ENCODE measurements around the gene SELENOM. TPM values are rescaled to one million over a fixed set of nuclear protein-coding genes. Genes with fewer than 3 reads are reported as not detected.

The SELENOM gene
- total RNA-seq, 3 donors from 2014 or later (not counting 1 experiment from before 2014, with no cell fraction given) = 8.1 to 14.0 (median 10.6) TPM

GRCh38 chr22:31089160-31090100, 17.9 kb downstream of the SELENOM start:
- H3K4me1 ChIP-seq (ENCODE audit: control insufficient read depth, insufficient read depth, low read length) = peaks cover 14% of the 10 kb centered on the region
- no peak overlapping the region for H3K4me3 ChIP-seq (ENCODE audit: low read length)
- TF ChIP-seq CTCF (IDR thresholded peaks at IDR 0.05) = peak; percentile 47
- Mint-ChIP-seq H3K27me3 (ENCODE audit: low read depth in 2 of 2) (no peaks in the 10 kb centered on the region), H3K27ac (no peak overlapping the region), H3K4me1 (peaks cover 1 to 6% of the 10 kb centered on the region in 2 donors), H3K4me3 (no peak overlapping the region), H3K36me3 (no peaks in the 10 kb centered on the region), H3K9me3 (no peaks in the 10 kb centered on the region)
- H3K9me3 ChIP-seq (ENCODE audit: control insufficient read depth, insufficient read depth, low read length) = no peaks in the 10 kb centered on the region
- intact Hi-C loops (cut with micrococcal nuclease) = loop anchor here (1.0 to 10.0 kb wide), 2 partner anchors 142 to 1385 kb away; partner anchors contain the start of gene FBXO7
- ATAC-seq (no peak), DNase-seq (peak in 1 of 2 donors; percentile 65)
- H3K27ac ChIP-seq (ENCODE audit: low read length) = no peak overlapping the region
- 75% methylated on average over 8 of the region's 9 CpGs for WGBS (ENCODE audit: insufficient coverage)
- no peaks in the 10 kb centered on the region for H3K36me3 ChIP-seq (ENCODE audit: control insufficient read depth, insufficient read depth, low read length)
- H3K27me3 ChIP-seq (ENCODE audit: control insufficient read depth, insufficient read depth, low read length) = no peaks in the 10 kb centered on the region

GRCh38 chr22:31088233-31088986, 19.0 kb downstream of the SELENOM start:
- Histone ChIP-seq H3K36me3 (ENCODE audit: control insufficient read depth, insufficient read depth, low read length) (no peaks in the 10 kb centered on the region), H3K9me3 (ENCODE audit: control insufficient read depth, insufficient read depth, low read length) (no peaks in the 10 kb centered on the region), H3K27ac (ENCODE audit: low read length) (no peak overlapping the region), H3K4me3 (ENCODE audit: low read length) (no peak overlapping the region), H3K4me1 (ENCODE audit: control insufficient read depth, insufficient read depth, low read length) (peaks cover 23% of the 10 kb centered on the region), H3K27me3 (ENCODE audit: control insufficient read depth, insufficient read depth, low read length) (no peaks in the 10 kb centered on the region)
- H3K4me3 Mint-ChIP-seq = no peak overlapping the region
- DNase-seq (no peak), ATAC-seq (no peak)
- peaks cover 6 to 14% of the 10 kb centered on the region in 2 donors for H3K4me1 Mint-ChIP-seq
- H3K27me3 Mint-ChIP-seq (ENCODE audit: low read depth in 2 of 2) = no peaks in the 10 kb centered on the region
- 96% methylated on average over 26 of the region's 26 CpGs for WGBS (ENCODE audit: insufficient coverage)
- no peaks in the 10 kb centered on the region for H3K36me3 Mint-ChIP-seq
- no peak overlapping the region for H3K27ac Mint-ChIP-seq
- H3K9me3 Mint-ChIP-seq = no peaks in the 10 kb centered on the region
- intact Hi-C loops (cut with micrococcal nuclease) = loop anchor here (10.0 kb wide), 1 partner anchor 1386 kb away; the partner anchor contains the start of gene FBXO7
- no peak for TF ChIP-seq CTCF (IDR thresholded peaks at IDR 0.05)

GRCh38 chr22:31087744-31088215, 19.6 kb downstream of the SELENOM start:
- Mint-ChIP-seq H3K9me3 (no peaks in the 10 kb centered on the region), H3K4me3 (no peak overlapping the region), H3K36me3 (no peaks in the 10 kb centered on the region), H3K4me1 (peaks cover 6 to 18% of the 10 kb centered on the region in 2 donors), H3K27ac (no peak overlapping the region), H3K27me3 (ENCODE audit: low read depth in 2 of 2) (no peaks in the 10 kb centered on the region)
- Histone ChIP-seq H3K36me3 (ENCODE audit: control insufficient read depth, insufficient read depth, low read length) (no peaks in the 10 kb centered on the region), H3K4me1 (ENCODE audit: control insufficient read depth, insufficient read depth, low read length) (peaks cover 24% of the 10 kb centered on the region), H3K9me3 (ENCODE audit: control insufficient read depth, insufficient read depth, low read length) (no peaks in the 10 kb centered on the region), H3K4me3 (ENCODE audit: low read length) (no peak overlapping the region), H3K27me3 (ENCODE audit: control insufficient read depth, insufficient read depth, low read length) (no peaks in the 10 kb centered on the region), H3K27ac (ENCODE audit: low read length) (no peak overlapping the region)
- no peak for ATAC-seq
- TF ChIP-seq CTCF (IDR thresholded peaks at IDR 0.05) = no peak
- intact Hi-C loops (cut with micrococcal nuclease) = loop anchor here (10.0 kb wide), 1 partner anchor 1387 kb away; the partner anchor contains the start of gene FBXO7
- DNase-seq = no peak
- WGBS (ENCODE audit: insufficient coverage) = 97% methylated on average over 21 of the region's 21 CpGs

Data from natural killer cell (primary cell).